Measurements from ENCODE around the gene SLC35F1.

Gene SLC35F1

DNA sequence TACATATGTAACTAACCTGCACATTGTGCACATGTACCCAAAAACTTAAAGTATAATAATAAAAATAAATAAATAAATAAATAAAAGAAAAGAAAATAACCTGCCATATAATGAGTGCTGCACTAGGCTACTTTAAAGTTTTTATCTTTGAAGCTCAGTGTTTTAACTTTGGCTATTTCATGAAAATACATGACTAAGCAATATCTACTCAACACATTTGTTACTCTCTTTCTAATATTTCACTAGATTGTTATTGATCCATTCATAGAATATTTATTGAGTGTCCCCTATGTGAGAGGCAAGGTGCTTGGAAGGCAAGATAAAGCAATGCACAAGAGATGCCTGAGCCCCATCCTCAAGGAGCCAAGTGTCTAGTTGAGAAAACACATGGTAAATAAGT lies 221.7 kb downstream of the SLC35F1 start:
- DNase-seq: no peak

DNA sequence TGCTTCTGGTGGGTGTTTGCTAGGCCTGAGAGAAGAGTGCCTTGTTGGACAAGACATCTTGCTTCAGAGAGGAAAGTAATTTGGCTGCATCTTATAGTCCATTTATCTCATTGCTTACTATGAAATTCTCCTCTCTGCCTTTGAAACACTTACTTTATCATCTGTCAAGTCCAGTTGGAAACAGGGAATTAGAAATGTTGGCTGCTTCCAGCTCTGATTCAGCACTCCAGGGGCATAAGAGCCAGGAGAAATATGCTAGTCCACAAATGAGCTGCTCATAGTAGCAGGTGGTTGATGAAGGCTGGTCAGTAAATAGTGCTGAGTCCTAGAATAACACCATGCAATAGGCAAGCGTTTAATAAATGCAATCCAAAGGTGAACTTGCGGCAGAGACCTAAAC lies 227.1 kb downstream of the SLC35F1 start:
- DNase-seq: no peak

DNA sequence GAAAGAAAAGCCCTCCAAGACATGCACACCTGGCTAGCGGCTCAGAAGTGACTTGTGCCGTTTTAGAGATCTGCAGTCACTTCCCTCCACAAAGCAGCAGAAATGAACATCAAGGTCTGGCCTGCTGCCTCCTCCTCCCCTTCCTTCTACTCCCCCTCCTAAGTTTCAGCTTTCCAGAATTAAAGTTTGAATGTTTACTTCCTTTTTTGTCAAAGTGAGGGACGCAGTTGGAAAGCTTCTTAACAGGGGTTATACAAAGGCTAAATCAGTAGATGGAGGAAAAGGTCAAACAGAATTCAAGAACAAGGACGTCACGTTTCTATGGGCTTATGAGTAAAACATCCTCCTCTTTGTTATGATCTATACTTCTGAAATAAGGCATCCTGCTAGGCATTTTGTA lies 227.7 kb downstream of the SLC35F1 start:
- DNase-seq: no peak

DNA sequence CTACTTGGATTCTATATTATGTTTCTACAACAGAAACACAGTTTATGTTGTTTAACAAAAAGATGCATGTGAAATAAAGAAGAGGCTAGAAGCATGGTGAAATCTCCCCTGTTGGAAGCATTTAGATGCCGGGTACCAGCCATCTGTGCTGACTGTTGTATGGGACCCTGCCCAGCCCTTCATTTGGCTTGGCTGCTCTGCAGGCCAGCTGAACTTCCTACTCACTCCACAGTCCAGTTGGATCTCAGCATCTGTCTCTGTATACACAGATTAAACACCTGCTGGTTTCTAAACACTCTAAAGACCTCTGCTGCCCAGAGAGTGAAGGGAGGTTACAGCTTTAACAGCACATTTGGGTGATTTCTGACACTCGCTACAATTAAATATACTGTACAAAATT lies 228.3 kb downstream of the SLC35F1 start:
- DNase-seq: no peak

DNA sequence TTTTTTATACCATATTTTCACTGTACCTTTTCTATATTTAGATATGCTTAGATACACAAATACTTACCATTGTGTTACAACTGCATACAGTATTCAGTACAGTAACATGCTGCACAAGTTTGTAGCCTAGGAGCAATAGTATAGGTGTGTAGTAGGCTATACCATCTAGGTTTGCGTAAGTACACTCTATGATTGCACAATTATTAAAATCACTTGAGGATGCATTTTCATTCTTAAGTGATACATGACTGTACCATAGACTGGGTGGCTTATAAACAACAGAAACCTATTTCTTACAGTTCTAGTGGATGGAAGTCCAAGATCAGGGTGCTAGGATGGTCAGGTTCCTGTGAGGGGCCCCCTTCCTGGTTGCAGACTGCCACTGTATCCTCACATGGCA lies 234.1 kb downstream of the SLC35F1 start:
- DNase-seq: no peak

DNA sequence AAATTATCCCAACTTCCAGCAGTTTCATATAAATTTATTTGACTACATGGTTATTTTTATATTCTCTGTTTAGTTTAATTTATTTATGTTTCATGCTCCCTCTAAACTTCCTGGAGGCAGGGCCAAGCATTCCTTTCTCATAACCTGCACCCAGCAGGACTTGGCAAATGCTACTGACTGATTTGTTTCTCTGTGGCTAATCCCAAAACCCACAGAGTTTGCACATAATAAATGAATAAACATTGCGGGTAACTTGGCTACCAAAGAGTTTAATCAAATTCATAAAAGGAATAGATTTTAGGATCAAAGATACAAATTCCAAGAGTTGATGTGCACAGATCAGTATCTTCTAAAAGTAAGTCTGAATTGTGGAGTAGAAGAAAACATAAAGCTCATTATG lies 239.5 kb downstream of the SLC35F1 start:
- DNase-seq: no peak

DNA sequence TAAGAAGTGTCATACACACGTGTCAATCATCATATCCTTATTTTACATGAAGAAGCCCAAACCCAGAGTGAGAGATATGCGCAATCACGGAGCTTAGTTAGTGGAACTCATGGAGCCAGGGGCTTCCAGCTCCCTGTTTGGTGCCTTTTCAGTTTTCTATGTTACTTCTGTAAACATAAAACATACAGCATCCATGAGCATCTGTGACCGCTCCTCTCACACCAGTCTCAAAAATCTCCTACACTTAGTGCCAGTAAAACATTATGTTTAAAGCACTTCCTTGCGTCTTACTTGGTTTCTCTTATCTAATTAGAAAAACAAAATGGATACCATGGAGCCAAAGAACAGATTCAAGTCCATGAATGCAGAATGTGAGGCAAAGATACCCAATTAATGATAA lies 240.4 kb downstream of the SLC35F1 start:
- DNase-seq: no peak

DNA sequence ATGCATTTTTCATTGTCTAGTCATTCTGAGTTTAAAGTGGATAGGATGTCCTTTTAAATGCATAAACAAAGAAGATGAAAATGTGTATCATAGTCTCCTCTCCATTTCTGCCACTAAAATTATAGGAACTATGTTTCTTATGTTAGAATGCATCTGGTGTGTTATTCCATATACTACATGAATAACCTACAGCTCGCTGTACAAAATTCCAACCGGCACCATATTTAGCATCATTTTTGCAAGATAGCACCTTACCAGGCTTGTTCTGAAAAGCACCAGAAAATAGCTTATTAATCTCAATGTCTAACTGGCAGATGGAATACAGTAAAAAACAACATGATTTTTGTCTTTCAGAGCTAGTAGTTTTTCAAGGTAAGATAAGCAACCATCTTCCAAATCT lies 241.5 kb downstream of the SLC35F1 start:
- no peak for DNase-seq

DNA sequence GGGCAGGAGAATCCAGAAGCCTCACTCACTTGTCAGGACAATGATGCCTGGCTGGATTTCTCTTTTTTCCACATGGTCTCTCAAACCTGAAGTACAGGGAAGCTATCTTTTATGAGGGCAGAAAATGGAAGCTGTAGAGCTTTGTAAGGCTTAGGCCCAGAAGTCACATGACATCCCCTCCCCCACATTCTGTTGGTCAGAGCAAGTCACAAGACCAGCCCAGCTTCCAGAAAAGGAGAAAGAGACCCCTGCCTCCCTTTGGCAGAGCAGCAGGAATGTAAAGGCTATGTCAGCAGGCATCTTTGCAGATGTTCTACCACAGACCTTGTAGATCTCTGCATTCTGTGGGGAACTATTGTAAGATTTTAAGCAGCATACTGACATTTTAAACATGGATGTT lies 245.5 kb downstream of the SLC35F1 start:
- no peak for DNase-seq

DNA sequence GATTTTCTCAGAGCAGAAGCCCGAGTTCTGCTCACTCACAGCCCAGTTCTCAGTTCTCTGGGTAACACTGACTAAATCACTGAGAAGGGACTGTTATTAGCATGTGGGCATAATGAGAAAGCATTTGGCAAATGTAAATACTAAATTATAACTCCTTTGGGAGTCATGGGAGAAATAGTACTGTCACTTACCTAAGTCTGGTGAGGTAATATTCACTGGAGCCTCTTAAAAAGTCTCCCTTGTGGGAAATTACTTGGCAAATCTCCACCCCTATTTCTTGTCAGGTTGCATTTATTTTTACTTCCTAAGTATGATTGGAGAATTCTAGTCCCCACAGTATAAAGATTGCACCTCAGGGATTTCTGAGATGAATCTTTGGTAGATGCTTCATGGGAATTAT lies 254.3 kb downstream of the SLC35F1 start:
- no peak for DNase-seq

DNA sequence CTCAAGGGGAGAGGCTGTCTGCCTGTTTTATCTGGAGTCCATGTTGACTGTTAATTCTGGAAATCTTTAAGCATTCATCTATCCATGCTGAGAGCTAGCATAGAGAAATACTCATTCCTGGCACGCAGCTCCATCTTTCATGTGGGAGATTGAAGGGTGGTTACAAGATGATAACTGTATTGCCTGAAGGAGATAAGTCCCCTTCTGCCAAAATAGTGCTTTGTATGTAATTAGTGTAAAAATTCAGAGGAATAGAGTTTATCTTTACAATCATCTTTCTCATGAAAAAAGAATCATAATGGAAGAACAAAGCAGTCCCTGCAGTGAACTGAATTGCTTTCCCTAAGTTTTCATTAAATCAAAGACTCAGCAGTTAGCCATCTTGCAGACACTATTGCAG lies 256.5 kb downstream of the SLC35F1 start:
- no peak for DNase-seq

DNA sequence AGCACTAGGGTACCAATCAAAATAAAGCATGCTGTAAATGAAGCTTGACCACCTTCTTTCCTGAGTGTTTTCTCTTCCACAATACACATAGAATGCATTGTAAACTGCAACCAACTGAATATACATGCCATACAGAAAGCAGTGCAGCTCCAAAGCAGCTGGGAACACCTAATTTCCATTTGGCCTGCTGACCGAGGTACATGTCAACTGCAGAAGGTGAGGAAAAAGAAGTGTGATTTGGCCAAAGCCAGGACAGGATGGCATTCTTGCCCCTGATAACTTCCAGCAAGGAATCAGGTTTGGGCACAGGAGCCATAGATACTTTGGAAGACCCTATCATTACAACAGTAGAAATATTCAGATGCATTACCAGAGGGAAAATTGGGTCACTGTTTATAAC lies 258.4 kb downstream of the SLC35F1 start:
- no peak for DNase-seq

DNA sequence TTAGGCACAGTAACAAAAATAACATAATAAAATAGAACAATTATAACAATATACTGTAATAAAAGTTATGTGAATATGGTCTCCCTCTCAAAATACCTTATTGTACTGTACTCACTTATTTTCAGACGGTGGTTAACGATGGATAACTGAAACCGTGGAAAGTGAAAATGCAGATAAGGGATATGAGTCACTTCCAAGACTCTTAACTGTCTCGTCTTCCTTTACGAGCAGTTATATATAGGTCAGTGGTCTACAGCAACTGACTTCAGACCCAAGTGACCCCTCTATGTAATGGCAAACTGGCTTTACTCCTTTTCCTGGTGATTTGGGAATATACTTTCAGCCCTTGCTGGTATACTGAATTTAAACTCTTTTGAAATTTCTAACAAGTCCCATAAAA lies 261.4 kb downstream of the SLC35F1 start:
- no peak for DNase-seq

DNA sequence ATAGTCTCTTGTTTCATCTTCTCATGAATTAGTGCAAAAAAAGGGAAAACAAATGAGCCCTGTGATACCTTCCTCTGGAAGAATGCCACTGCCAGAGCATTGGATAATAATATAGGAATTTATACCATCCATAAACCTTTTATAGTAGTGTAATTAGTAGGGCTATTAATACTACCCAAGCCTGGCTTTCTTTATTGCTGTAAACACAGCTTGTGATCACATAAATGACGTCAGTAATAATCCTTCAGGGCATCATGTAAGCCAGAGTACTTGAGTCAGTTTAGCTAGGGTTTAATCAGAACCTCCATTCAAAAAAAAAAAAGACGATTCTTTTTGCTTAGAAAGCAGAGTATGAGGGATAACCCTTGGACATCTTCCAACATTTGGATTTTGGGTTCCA lies 264.8 kb downstream of the SLC35F1 start:
- DNase-seq: no peak

DNA sequence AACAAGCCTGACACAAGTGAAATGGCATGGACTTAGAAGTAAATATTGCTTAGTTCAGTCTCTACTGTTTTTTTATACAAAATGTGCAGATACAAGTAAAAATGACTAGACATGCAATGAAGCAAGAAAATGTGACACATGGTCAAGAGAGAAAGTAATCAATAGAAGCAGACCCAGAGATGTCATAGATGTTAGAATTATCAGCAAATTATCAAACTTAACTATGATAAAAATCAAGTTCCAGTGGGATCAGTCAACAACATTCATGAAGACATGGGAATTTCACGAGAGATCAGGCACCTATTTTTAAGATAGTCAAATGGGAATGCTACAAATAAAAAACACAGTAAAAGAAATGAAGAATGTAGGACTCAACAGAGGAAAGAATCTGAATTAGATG lies 267.0 kb downstream of the SLC35F1 start:
- DNase-seq: no peak

DNA sequence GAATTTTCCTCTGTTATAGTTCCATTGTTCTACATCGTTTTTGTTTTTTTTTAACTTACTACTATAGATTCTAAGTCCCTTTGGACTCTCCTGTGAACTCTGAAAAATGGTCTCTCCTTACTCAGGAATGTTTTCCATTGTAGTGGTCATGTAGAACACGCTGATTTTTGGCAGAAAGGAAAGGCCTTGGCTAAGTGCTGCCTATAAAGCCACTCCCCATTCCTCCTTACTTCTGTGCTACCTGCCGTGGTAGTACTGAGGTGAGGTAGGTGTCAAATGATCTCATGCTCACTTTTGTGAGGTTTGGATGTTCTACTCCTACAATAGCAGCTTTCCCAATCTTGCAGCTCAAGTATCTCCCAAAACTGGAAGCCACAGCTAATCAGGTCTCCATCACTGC lies 270.7 kb downstream of the SLC35F1 start:
- no peak for DNase-seq

DNA sequence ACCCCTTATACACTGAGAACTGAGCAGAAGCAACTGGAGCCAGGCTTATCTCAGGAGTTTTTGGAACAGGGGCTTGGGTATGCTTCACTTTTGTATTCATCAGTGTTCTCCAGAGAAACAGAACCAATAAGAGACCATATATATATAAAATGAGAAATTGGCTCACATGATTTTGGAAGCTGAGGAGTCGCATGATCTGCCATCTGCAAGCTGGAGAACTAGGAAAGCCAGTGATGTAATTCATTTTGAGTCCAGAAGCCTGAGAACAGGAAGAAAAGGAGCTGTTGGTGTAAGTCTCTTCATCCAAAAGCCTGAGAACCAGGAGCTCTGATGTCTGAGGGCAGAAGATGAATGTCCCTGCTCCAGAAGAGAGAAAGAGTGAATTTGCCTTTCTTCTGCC lies 272.0 kb downstream of the SLC35F1 start:
- no peak for DNase-seq

DNA sequence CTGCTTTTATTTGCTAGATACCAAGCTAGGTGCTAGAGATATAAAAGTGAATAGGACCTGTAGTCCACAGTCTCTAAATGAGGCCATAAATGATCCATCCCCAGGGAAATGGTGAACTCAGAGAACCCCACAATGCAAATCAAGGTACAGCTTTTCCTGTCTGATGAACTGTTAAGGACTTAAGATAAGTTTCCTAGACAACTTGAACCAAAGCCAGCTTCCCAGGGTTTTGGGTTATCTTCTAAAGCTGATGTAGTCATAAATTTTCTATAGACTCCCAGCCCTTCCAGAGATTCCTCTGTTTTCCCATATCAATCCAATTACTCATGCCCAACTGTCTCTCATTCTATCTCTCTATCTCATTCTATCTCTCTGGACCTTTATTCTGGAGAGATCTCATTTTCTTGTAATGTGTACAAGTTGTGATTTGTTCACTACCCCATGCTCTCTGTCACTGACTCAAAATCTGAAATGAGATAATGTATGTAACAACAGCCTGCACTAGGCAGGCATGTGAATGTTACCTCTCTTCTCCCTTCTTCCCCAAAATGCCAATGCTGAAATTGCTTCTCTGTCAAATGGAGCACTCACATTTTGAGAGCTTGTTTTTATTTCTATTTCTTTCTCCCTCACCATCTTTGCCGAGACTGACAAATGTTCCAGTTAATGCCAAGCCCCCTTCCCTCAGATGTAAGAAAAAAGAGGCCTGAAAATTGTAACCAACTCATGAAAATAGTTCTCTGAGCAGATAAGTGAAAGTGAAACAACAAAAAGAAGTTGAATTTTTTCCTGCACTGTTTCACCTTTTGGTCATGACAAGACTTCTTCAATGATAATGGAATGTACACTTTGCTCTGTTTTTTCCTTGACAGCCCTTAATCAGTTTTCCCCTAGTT lies 279.9 kb downstream of the SLC35F1 start:
- DNase-seq: no peak

DNA sequence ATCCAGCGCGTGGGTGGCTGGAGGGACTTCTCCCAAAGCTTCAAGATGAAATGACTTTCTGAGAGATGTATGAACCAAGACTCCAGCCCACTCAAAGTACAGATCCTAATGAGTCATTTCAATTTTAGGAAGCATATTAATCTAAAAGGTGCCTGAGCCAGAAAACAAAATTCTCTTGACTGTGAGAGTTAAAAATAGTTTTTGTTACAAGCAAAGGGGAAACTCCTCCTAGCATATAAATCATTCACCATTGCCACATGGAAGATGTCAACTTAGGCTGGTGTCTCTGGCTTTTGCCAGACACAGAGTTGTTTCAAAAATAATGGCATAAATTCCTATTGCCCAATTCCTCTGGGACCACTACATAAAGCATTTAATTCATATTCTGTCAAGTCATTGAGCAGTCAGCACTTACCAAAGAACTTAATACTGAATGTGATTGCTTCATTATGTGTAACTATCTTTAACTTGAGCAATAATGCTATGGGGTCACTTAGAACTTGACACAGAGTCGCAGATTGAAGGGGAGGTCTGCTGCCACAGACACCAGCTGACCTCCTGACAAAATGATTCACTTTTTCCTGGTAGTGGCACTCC lies 280.6 kb downstream of the SLC35F1 start:
- no peak for DNase-seq

DNA sequence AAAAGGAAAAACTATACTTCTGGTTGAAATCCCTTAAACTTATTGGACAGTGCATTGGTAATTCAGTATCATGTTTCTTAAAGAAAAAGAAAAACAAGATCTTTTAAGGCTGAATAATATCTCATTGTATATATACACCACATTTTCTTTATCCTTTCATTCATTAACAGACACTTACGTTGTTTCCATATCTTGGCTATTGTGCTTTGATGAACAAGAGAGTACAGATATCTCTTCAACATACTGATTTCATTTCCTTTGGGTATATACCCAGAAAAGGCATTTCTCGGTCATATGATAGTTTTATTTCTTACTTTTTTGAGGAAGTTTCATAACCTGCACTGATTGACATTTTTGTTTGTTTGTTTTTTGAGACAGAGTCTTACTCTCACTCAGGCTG lies 281.5 kb downstream of the SLC35F1 start:
- DNase-seq: no peak

DNA sequence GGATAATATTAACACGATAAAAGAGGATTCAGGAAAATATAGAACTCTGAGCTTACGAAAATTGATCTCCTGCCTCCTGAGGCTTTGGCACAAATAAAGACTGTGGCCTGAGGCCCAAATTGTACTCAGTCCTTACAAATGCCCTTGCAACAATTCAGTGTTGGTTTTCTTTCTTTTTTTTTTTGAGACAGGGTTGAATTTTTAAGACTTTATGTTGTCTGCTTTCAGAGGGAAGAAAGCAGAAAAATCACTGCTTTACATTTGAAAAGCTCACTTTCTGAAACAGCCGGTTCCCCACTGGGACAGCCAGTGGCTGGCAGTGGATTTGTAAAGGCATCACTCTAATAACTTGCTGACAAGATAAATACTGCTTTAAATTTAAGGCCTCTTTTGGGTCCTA lies 290.5 kb downstream of the SLC35F1 start:
- DNase-seq: no peak

DNA sequence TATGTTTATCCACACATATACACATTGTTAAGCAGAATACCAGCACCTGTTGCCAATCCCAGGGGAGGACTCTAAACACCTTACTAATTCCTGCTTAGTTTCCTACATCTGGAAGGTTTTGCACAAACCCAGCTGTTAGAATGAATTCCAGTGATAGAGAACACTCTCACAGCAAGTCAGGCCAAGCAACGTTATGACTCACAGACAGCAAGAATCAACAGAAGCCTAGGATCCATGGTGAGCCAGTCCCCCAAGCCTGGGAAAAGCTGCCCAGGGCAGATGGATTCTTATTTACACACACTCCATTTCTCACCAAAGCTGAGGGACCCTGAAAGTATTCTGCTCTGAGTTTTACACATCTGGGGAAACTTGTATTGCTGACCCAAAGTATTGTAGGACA lies 291.7 kb downstream of the SLC35F1 start:
- no peak for DNase-seq

DNA sequence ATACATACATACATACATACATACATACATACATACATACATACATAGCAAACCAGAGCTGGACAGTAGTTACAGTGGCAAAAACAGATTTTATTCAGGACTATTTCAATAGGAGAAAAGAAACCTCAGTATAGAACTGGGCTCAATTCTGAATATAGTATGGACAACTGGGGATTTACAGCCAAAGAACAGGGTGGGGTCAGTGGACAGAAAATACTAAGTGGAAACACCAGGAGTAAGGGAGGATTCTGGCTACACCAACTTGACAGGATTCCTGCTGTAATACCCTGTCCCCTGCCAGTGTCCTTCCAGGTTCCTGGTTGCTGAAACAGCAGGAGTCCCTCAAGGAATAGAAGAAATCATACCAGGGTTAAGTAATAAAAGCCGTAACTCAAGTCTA lies 293.1 kb downstream of the SLC35F1 start:
- DNase-seq: no peak

DNA sequence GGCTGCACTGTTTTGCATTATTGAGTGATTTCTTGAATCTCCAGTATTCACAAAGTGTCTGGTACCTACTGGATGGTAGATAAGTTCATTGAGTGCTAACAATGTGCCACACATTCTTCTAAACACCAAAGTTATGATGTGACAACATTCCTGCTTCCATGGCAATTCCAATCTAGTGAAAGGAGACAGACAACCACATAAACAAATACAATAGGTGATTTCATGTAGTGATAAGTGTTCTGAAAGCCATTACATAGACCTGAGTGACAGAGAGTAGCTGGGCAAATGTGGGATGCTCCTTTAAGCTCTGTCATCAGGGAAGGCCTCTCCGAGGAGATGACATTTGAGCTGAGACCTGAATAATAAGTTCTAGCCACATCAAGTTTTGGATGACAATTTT lies 295.5 kb downstream of the SLC35F1 start:
- no peak for DNase-seq

DNA sequence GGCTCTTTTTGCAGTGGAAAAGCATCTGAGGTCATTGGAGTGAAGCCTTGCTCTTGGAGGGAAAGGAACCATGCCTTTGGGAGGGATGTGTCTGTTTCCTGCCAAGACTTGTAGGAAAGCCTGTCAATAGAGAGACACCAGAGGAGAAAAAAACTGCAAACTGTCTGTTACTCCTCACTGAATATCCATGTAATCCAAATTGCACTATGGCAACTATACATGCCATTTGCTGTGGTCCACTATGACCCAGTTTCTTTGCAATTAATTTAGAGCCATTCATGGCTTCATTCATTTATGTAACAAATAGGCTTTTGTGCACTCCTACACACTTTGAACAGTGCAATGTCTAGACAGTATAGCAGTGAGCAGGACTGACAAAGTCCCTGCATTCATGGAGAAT lies 296.5 kb downstream of the SLC35F1 start:
- no peak for DNase-seq
